Smooth muscle cell (in vitro differentiated cells): ENCODE results near the gene SHISA3. TPM values are rescaled to one million over a fixed set of nuclear protein-coding genes. Genes with fewer than 3 reads are reported as not detected.

ENCODE experiments used
- DNase-seq: peaks from one replicate; lab custom pipeline; 2025; ENCODE audit not compliant: unreplicated experiment; lab: John Stamatoyannopoulos, UW
- H2AFZ ChIP-seq: fragments of 200-600 bp; sonication (generic); 2 replicates; pipeline ENCODE4 v1.6.0; 2016; ENCODE audit warnings: antibody characterized with exemption, low read depth, mild to moderate bottlenecking
- H3F3A ChIP-seq: fragments of 200-600 bp; sonication (generic); 2 replicates; pipeline ENCODE4 v1.6.0; 2017; ENCODE audit warnings: antibody characterized with exemption, low read depth
- H3K27ac ChIP-seq: fragments of 200-600 bp; sonication (generic); 2 replicates; pipeline ENCODE4 v1.5.1; 2016; ENCODE audit warnings: low read depth, mild to moderate bottlenecking
- H3K27me3 ChIP-seq: fragments of 200-600 bp; sonication (generic); 2 replicates; pipeline ENCODE4 v1.6.1; 2016; ENCODE audit warnings: low read depth, mild to moderate bottlenecking
- H3K36me3 ChIP-seq: fragments of 200-600 bp; sonication (generic); 2 replicates; pipeline ENCODE4 v1.5.1; 2016; ENCODE audit warnings: low read depth
- H3K4me1 ChIP-seq: fragments of 200-600 bp; sonication (generic); 2 replicates; pipeline ENCODE4 v1.5.1; 2016; ENCODE audit warnings: low read depth
- H3K4me2 ChIP-seq: fragments of 200-600 bp; sonication (generic); 2 replicates; pipeline ENCODE4 v1.6.0; 2016; ENCODE audit warnings: mild to moderate bottlenecking
- H3K4me3 ChIP-seq: fragments of 200-600 bp; sonication (generic); 2 replicates; pipeline ENCODE4 v1.5.1; 2016; ENCODE audit warnings: mild to moderate bottlenecking
- H3K79me2 ChIP-seq: fragments of 200-600 bp; sonication (generic); 2 replicates; pipeline ENCODE4 v1.6.0; 2016; ENCODE audit warnings: low read depth, mild to moderate bottlenecking
- H3K9ac ChIP-seq: fragments of 200-600 bp; sonication (generic); 2 replicates; pipeline ENCODE4 v1.6.0; 2016; ENCODE audit warnings: low read depth
- H3K9me3 ChIP-seq: fragments of 200-600 bp; sonication (generic); replicated peaks from 2 replicates; pipeline ENCODE4 v1.5.1; 2016; ENCODE audit warnings: low read depth
- H4K20me1 ChIP-seq: fragments of 200-600 bp; sonication (generic); 2 replicates; pipeline ENCODE4 v1.6.0; 2016; ENCODE audit warnings: low read depth
- WGBS: methylation state at CpG from one replicate; pipeline ENCODE4 v1.1.7; 2016; ENCODE audit warnings: low lambda C conversion rate; 5-methylcytosine and 5-hydroxymethylcytosine counted together
- polyA plus RNA-seq: library from polyadenylated mRNA; unstranded; fragments of >200 nt; fragmentation: Nextera tagmentation; extraction: Ambion mirVana; gene quantifications from 2 replicates; pipeline ENCODE4 v1.2.1, GENCODE V29; 2016
- total RNA-seq: library from RNA; depleted of rRNA; stranded (reverse); fragments of >200 nt; gene quantifications from 2 replicates; pipeline ENCODE4 v1.2.3, GENCODE V29; 2014
- TF ChIP-seq, protein P1 (sequence below): fragments of 200-600 bp; sonication (generic); IDR thresholded peaks from 2 replicates; pipeline ENCODE4 v1.5.1; 2017; ENCODE audit warnings: borderline replicate concordance, mild to moderate bottlenecking, antibody characterized with exemption; ENCODE audit not compliant: insufficient read depth, poor library complexity, severe bottlenecking

SHISA3 gene
- total and polyA plus RNA-seq, 2 experiments from 2014 or later = not detected

DNA sequence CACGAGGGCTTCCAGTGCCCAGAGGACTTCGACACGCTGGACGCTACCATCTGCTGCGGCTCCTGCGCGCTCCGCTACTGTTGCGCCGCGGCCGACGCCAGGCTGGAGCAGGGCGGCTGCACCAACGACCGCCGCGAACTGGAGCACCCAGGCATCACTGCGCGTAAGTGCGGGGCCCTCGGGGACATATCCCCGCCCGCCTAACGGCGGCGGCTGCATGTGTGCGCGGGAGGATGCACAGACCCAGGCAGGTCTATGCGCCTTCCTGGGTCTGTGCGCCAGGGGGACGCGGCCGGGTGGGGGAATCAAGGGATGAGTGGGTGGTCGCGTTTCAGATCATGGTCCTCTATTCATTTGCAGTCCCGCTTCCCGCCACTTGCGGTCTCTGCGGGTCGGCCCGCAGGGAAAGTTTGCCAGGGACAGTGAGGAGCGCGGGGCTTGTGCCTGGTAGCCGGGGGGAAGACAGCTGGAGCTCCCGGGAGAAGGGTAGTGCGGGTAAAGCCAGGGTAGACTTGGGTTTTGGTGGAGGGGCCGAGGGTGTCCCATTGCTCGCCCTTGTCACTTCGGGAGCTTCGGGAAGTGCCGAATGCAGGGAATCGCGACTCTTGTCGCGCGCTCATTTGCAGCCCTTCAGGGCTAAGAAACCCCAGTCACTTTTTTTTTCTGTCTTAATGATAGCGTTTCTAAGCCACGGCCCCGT is 1.0 kb downstream of the SHISA3 start:
- no peak overlapping the region for H3K9ac ChIP-seq
- WGBS = under 1% methylated on average over 59 of the region's 60 CpGs

DNA sequence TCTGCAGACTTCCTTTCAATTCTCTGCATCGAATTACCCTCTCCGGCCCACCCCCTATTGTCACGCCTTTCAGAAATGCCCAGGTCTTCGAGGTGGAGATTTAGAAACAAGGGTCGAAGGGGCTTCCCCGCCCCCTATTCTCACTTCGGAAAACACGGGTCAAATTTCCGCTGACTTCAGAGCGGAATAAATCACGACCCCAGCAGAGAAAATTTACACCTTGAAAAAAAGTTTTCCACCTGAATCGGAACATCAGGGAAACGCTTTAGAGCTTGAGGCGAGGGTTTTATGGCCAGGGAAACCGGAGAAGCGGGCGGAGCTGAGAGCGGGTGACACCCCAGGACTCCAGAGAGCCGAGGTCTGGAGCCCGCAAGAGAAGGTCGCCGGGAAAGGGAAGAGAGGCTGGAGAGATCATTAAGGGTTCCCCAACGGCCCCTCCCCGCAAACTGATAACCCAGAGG is 1.6 kb downstream of the SHISA3 start:
- no peaks in the 10 kb centered on the region for H3K9me3 ChIP-seq
- 3% methylated on average over 24 of the region's 24 CpGs for WGBS
- peak overlapping the region; percentile 51 for H3K4me3 ChIP-seq
- H3K4me1 ChIP-seq = peaks cover 24% of the 10 kb centered on the region
- peak overlapping the region; percentile 90 for H3K4me2 ChIP-seq
- H2AFZ ChIP-seq = no peak overlapping the region
- H3K27ac ChIP-seq = no peak overlapping the region
- H3K27me3 ChIP-seq = peaks cover 93% of the 10 kb centered on the region
- DNase-seq = no peak
- no peaks in the 10 kb centered on the region for H3K79me2 ChIP-seq
- no peaks in the 10 kb centered on the region for H3K36me3 ChIP-seq
- TF ChIP-seq, protein P1, sequence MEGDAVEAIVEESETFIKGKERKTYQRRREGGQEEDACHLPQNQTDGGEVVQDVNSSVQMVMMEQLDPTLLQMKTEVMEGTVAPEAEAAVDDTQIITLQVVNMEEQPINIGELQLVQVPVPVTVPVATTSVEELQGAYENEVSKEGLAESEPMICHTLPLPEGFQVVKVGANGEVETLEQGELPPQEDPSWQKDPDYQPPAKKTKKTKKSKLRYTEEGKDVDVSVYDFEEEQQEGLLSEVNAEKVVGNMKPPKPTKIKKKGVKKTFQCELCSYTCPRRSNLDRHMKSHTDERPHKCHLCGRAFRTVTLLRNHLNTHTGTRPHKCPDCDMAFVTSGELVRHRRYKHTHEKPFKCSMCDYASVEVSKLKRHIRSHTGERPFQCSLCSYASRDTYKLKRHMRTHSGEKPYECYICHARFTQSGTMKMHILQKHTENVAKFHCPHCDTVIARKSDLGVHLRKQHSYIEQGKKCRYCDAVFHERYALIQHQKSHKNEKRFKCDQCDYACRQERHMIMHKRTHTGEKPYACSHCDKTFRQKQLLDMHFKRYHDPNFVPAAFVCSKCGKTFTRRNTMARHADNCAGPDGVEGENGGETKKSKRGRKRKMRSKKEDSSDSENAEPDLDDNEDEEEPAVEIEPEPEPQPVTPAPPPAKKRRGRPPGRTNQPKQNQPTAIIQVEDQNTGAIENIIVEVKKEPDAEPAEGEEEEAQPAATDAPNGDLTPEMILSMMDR = no peak
- no peaks in the 10 kb centered on the region for H4K20me1 ChIP-seq
- no peak overlapping the region for H3K9ac ChIP-seq
- no peaks in the 10 kb centered on the region for H3F3A ChIP-seq

More for the DNA sequence above, 1.0 kb downstream of the SHISA3 start:
- H3K79me2 ChIP-seq = no peaks in the 10 kb centered on the region
- peak overlapping the region; percentile 90 for H3K4me2 ChIP-seq
- H4K20me1 ChIP-seq = no peaks in the 10 kb centered on the region
- peak overlapping the region; percentile 51 for H3K4me3 ChIP-seq
- no peak for DNase-seq
- H3K4me1 ChIP-seq = peaks cover 24% of the 10 kb centered on the region
- no peaks in the 10 kb centered on the region for H3K9me3 ChIP-seq
- H2AFZ ChIP-seq = peak overlapping the region; percentile 27
- TF ChIP-seq, protein P1 = no peak
- H3K27ac ChIP-seq = no peak overlapping the region
- H3K27me3 ChIP-seq = peaks cover 93% of the 10 kb centered on the region
- no peaks in the 10 kb centered on the region for H3F3A ChIP-seq
- no peaks in the 10 kb centered on the region for H3K36me3 ChIP-seq

DNA sequence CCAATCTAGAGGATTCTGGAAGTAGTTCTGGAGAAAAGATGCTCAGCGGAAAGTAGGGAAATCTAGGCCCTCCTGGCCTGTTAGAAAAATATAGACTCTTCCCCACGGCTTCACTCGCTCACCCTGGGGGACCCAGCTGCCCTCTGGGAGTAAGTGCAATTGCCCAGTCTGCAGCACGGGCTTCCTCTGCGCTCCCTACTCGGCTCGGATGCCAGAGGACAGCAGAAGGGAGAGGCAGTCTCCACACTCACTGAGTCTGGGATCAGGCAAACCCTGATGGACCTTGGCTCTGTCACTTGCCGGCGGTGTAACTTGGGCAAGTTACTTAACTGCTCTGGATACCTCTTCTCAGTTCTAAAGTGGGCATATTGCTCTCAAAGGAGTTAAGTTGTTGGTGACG is 2.1 kb downstream of the SHISA3 start:
- H3K4me1 ChIP-seq = peaks cover 24% of the 10 kb centered on the region
- WGBS = 11% methylated on average over 10 of the region's 10 CpGs
- no peaks in the 10 kb centered on the region for H4K20me1 ChIP-seq
- no peak overlapping the region for H2AFZ ChIP-seq
- no peak for DNase-seq
- H3K9me3 ChIP-seq = no peaks in the 10 kb centered on the region
- peaks cover 89% of the 10 kb centered on the region for H3K27me3 ChIP-seq
- no peak overlapping the region for H3K4me3 ChIP-seq
- no peaks in the 10 kb centered on the region for H3K79me2 ChIP-seq
- H3F3A ChIP-seq = no peaks in the 10 kb centered on the region
- TF ChIP-seq, protein P1 = no peak
- H3K36me3 ChIP-seq = no peaks in the 10 kb centered on the region
- H3K27ac ChIP-seq = no peak overlapping the region
- H3K9ac ChIP-seq = no peak overlapping the region
- peak overlapping the region; percentile 90 for H3K4me2 ChIP-seq

DNA sequence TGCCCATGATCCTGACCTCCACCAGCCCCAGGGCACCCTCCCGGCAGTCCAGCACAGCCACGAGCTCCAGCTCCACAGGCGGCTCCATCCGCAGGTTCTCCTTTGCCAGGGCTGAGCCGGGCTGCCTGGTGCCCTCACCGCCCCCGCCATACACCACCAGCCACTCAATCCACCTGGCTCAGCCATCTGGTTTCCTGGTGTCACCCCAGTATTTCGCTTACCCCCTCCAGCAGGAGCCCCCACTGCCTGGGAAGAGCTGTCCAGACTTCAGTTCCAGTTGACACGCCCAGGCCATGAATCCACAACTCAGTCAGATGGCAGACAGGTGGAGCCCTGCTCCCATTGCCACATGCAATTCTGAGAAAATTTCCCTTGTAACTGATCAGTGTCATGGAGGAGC is 3.9 kb downstream of the SHISA3 start:
- DNase-seq = no peak
- Histone ChIP-seq H3K27ac (no peak overlapping the region), H3K36me3 (no peaks in the 10 kb centered on the region), H3K27me3 (peaks cover 71% of the 10 kb centered on the region), H3K9ac (no peak overlapping the region), H3K79me2 (no peaks in the 10 kb centered on the region), H3F3A (no peaks in the 10 kb centered on the region), H3K4me1 (peaks cover 24% of the 10 kb centered on the region), H3K4me2 (no peak overlapping the region), H3K9me3 (no peaks in the 10 kb centered on the region), H3K4me3 (no peak overlapping the region), H4K20me1 (no peaks in the 10 kb centered on the region), H2AFZ (no peak overlapping the region)
- WGBS = 81% methylated on average over 9 of the region's 9 CpGs
- TF ChIP-seq, protein P1 = no peak
